Measurements from ENCODE around the gene ARID1B. TPM values are rescaled to one million over a fixed set of nuclear protein-coding genes. Genes with fewer than 3 reads are reported as not detected.
A peak's percentile ranks its signal among the peaks of the same experiment; 100 is the strongest.

ARID1B gene
- total and polyA plus RNA-seq, 2 donors (not counting 1 experiment from before 2014, with no cell fraction given), result 47.2 to 280 TPM

GRCh38 chr6:157093536-157093935, 316.4 kb downstream of the ARID1B start:
- ChIA-PET CTCF (no interaction called here), POLR2A (no interaction called here)
- Histone ChIP-seq H3K9me3 (ENCODE audit: control extremely low read depth in 1 of 3, control insufficient read depth in 2 of 3, insufficient read depth in 1 of 3, low read length in 2 of 3) (no peaks in the 10 kb centered on the region), H3K36me3 (replicated peaks in 1 of 2; ENCODE audit: control extremely low read depth in 1 of 2, control insufficient read depth in 1 of 2, extremely low read depth in 1 of 2, insufficient read depth in 2 of 2, low read length in 1 of 2) (peaks cover 3 to 11% of the 10 kb centered on the region in 2 experiments), H3K9ac (ENCODE audit: low read length) (peak overlapping the region; percentile 1), H3K4me1 (ENCODE audit: control insufficient read depth in 2 of 2, insufficient read depth in 2 of 2, low read length in 2 of 2) (peaks cover 14 to 16% of the 10 kb centered on the region in 2 donors), H3K27me3 (replicated peaks in 1 of 4; ENCODE audit: control extremely low read depth in 1 of 4, control insufficient read depth in 3 of 4, insufficient read depth in 4 of 4, low read length in 3 of 4) (no peaks in the 10 kb centered on the region), H3K4me3 (ENCODE audit: control extremely low read depth in 1 of 5, extremely low read depth in 1 of 5, insufficient read depth in 1 of 5, low read depth in 2 of 5, low read length in 4 of 5) (no peak overlapping the region), H3K79me2 (ENCODE audit: control insufficient read depth, insufficient read depth, low read length) (peaks cover 67% of the 10 kb centered on the region), H3K27ac (ENCODE audit: low read length in 2 of 2) (peak overlapping the region in 1 of 2 donors; percentile 57), H4K20me1 (ENCODE audit: control insufficient read depth, insufficient read depth, low read length, poor library complexity, severe bottlenecking) (peaks cover 74% of the 10 kb centered on the region), H3K4me2 (replicated peaks; ENCODE audit: low read depth, low read length, poor library complexity, severe bottlenecking) (peak overlapping the region; percentile 46), H2AFZ (ENCODE audit: insufficient read depth, low read depth, low read length, poor library complexity, severe bottlenecking) (no peak overlapping the region)
- H3K4me1 Mint-ChIP-seq, result peaks cover 41% of the 10 kb centered on the region
- H3K27ac Mint-ChIP-seq, result no peak overlapping the region
- no peak for ATAC-seq (ENCODE audit: low read depth)
- no CpG with 5 or more reads among the region's 3 CpGs for WGBS (ENCODE audit: insufficient coverage)
- intact Hi-C loops (cut with micrococcal nuclease), result no loop called here
- no peak for DNase-seq
- H3K27me3 Mint-ChIP-seq, result no peaks in the 10 kb centered on the region
- TF ChIP-seq CTCF (IDR thresholded peaks at IDR 0.05), result no peak
- no peak for TF ChIP-seq EZH2 (IDR thresholded peaks at IDR 0.05; ENCODE audit: borderline replicate concordance, insufficient read depth, low read depth, low read length, poor library complexity, severe bottlenecking)
- peak overlapping the region; percentile 17 for H3K4me3 Mint-ChIP-seq
- no peaks in the 10 kb centered on the region for H3K9me3 Mint-ChIP-seq (ENCODE audit: insufficient read depth)

- ChIA-PET POLR2A (no interaction called here), CTCF (no interaction called here)
- H3K79me2 ChIP-seq (ENCODE audit: control insufficient read depth, insufficient read depth, low read length), result peaks cover 62% of the 10 kb centered on the region
- no peak overlapping the region for H2AFZ ChIP-seq (ENCODE audit: insufficient read depth, low read depth, low read length, poor library complexity, severe bottlenecking)
- Mint-ChIP-seq H3K4me1 (peaks cover 39% of the 10 kb centered on the region), H3K27me3 (no peaks in the 10 kb centered on the region), H3K27ac (peak overlapping the region; percentile 16), H3K9me3 (ENCODE audit: insufficient read depth) (no peaks in the 10 kb centered on the region), H3K4me3 (peak overlapping the region; percentile 17)
- peaks cover 16 to 17% of the 10 kb centered on the region in 2 donors for H3K4me1 ChIP-seq (ENCODE audit: control insufficient read depth in 2 of 2, insufficient read depth in 2 of 2, low read length in 2 of 2)
- peak overlapping the region; percentile 1 for H3K9ac ChIP-seq (ENCODE audit: low read length)
- H4K20me1 ChIP-seq (ENCODE audit: control insufficient read depth, insufficient read depth, low read length, poor library complexity, severe bottlenecking), result peaks cover 68% of the 10 kb centered on the region
- H3K9me3 ChIP-seq (ENCODE audit: control extremely low read depth in 1 of 3, control insufficient read depth in 2 of 3, insufficient read depth in 1 of 3, low read length in 2 of 3), result no peaks in the 10 kb centered on the region
- peak; percentile 17 for DNase-seq
- no peak overlapping the region for H3K4me3 ChIP-seq (ENCODE audit: control extremely low read depth in 1 of 5, extremely low read depth in 1 of 5, insufficient read depth in 1 of 5, low read depth in 2 of 5, low read length in 4 of 5)
- 22% methylated on average over 4 of the region's 6 CpGs for WGBS (ENCODE audit: insufficient coverage)
- intact Hi-C loops (cut with micrococcal nuclease), result no loop called here
- peak overlapping the region in 1 of 2 donors; percentile 57 for H3K27ac ChIP-seq (ENCODE audit: low read length in 2 of 2)
- H3K27me3 ChIP-seq (replicated peaks in 1 of 4; ENCODE audit: control extremely low read depth in 1 of 4, control insufficient read depth in 3 of 4, insufficient read depth in 4 of 4, low read length in 3 of 4), result no peaks in the 10 kb centered on the region
- no peak for TF ChIP-seq EZH2 (IDR thresholded peaks at IDR 0.05; ENCODE audit: borderline replicate concordance, insufficient read depth, low read depth, low read length, poor library complexity, severe bottlenecking)
- no peak for TF ChIP-seq CTCF (IDR thresholded peaks at IDR 0.05)
- H3K36me3 ChIP-seq (replicated peaks in 1 of 2; ENCODE audit: control extremely low read depth in 1 of 2, control insufficient read depth in 1 of 2, extremely low read depth in 1 of 2, insufficient read depth in 2 of 2, low read length in 1 of 2), result peaks cover 3 to 11% of the 10 kb centered on the region in 2 experiments
- peak; percentile 39 for ATAC-seq (ENCODE audit: low read depth)
- peak overlapping the region; percentile 46 for H3K4me2 ChIP-seq (replicated peaks; ENCODE audit: low read depth, low read length, poor library complexity, severe bottlenecking)
Observed at GRCh38 chr6:157094038-157094437, 316.9 kb downstream of the ARID1B start.
